ENCODE data around the gene TTC39B. TPM values are rescaled to one million over a fixed set of nuclear protein-coding genes. Genes with fewer than 3 reads are reported as not detected.

TTC39B gene
- total and polyA plus RNA-seq, 4 donors = 1.8 to 11.7 (median 2.8) TPM

GRCh38 chr9:15205632-15206420 lies 101.2 kb downstream of the TTC39B start:
- H3K4me3 ChIP-seq (ENCODE audit: low read depth in 1 of 3, low read length in 3 of 3) = no peak overlapping the region
- no peaks in the 10 kb centered on the region for H3K4me1 ChIP-seq (ENCODE audit: control insufficient read depth in 4 of 4, insufficient read depth in 4 of 4, low read length in 3 of 4)
- H3K9ac ChIP-seq (ENCODE audit: low read depth in 1 of 2, low read length in 2 of 2) = no peak overlapping the region
- H3K36me3 ChIP-seq (ENCODE audit: control insufficient read depth in 4 of 4, insufficient read depth in 3 of 4, low read depth in 1 of 4, low read length in 3 of 4) = peaks cover 0 to 15% (median 4%) of the 10 kb centered on the region in 4 donors
- H3K9me3 ChIP-seq (ENCODE audit: control insufficient read depth in 4 of 4, low read length in 3 of 4) = no peaks in the 10 kb centered on the region
- no peak for TF ChIP-seq JUND (IDR thresholded peaks at IDR 0.05)
- no peak for TF ChIP-seq ATF3 (IDR thresholded peaks at IDR 0.05)
- DNase-seq (ENCODE audit: low spot score) = no peak
- H3K27me3 ChIP-seq (ENCODE audit: control insufficient read depth in 4 of 4, insufficient read depth in 4 of 4, low read length in 3 of 4) = no peaks in the 10 kb centered on the region
- H3K27ac ChIP-seq (ENCODE audit: low read depth in 1 of 2, low read length in 2 of 2) = no peak overlapping the region
- WGBS = 95% methylated on average over 7 of the region's 7 CpGs

GRCh38 chr9:15203581-15203980 lies 103.4 kb downstream of the TTC39B start:
- H3K4me3 ChIP-seq (ENCODE audit: low read depth in 1 of 3, low read length in 3 of 3) = no peak overlapping the region

GRCh38 chr9:15200111-15200510 lies 106.9 kb downstream of the TTC39B start:
- H3K36me3 ChIP-seq (ENCODE audit: control insufficient read depth in 4 of 4, insufficient read depth in 3 of 4, low read depth in 1 of 4, low read length in 3 of 4) = peaks cover 0 to 20% (median 11%) of the 10 kb centered on the region in 4 donors
- TF ChIP-seq REST (IDR thresholded peaks at IDR 0.05) = no peak
- TF ChIP-seq FOXA1 (IDR thresholded peaks at IDR 0.05) = no peak
- no peak for TF ChIP-seq SP1 (IDR thresholded peaks at IDR 0.05)
- no peak for TF ChIP-seq EGR1 (IDR thresholded peaks at IDR 0.05; ENCODE audit: low read depth in 2 of 2)
- no peak for TF ChIP-seq HNF4A (conservative IDR thresholded peaks at IDR 0.05)
- TF ChIP-seq NR2F2 (IDR thresholded peaks at IDR 0.05) = no peak
- TF ChIP-seq MAX (IDR thresholded peaks at IDR 0.05) = no peak
- no peak for TF ChIP-seq TAF1 (conservative IDR thresholded peaks at IDR 0.05)
- TF ChIP-seq ATF3 (IDR thresholded peaks at IDR 0.05) = no peak
- TF ChIP-seq RAD21 (IDR thresholded peaks at IDR 0.05) = no peak
- no peak for TF ChIP-seq HNF4G (IDR thresholded peaks at IDR 0.05)
- no peak for TF ChIP-seq RXRA (IDR thresholded peaks at IDR 0.05)
- TF ChIP-seq YY1 (IDR thresholded peaks at IDR 0.05) = no peak

More at GRCh38 chr9:15203581-15203980, 103.4 kb downstream of the TTC39B start:
- 80% methylated on average over 3 of the region's 3 CpGs for WGBS
- H3K36me3 ChIP-seq (ENCODE audit: control insufficient read depth in 4 of 4, insufficient read depth in 3 of 4, low read depth in 1 of 4, low read length in 3 of 4) = peaks cover 0 to 10% (median 4%) of the 10 kb centered on the region in 4 donors
- no peak overlapping the region for H3K27ac ChIP-seq (ENCODE audit: low read depth in 1 of 2, low read length in 2 of 2)
- H3K4me1 ChIP-seq (ENCODE audit: control insufficient read depth in 4 of 4, insufficient read depth in 4 of 4, low read length in 3 of 4) = no peaks in the 10 kb centered on the region
- DNase-seq (ENCODE audit: low spot score) = no peak
- H3K9me3 ChIP-seq (ENCODE audit: control insufficient read depth in 4 of 4, low read length in 3 of 4) = no peaks in the 10 kb centered on the region
- TF ChIP-seq CTCF (IDR thresholded peaks at IDR 0.05; ENCODE audit: low read depth, low read length, missing input control) (no peak), TAF1 (conservative IDR thresholded peaks at IDR 0.05) (no peak), ATF3 (IDR thresholded peaks at IDR 0.05) (no peak), FOXA2 (IDR thresholded peaks at IDR 0.05) (no peak)
- no peak overlapping the region for H3K9ac ChIP-seq (ENCODE audit: low read depth in 1 of 2, low read length in 2 of 2)
- H3K27me3 ChIP-seq (ENCODE audit: control insufficient read depth in 4 of 4, insufficient read depth in 4 of 4, low read length in 3 of 4) = no peaks in the 10 kb centered on the region

More at GRCh38 chr9:15200111-15200510, 106.9 kb downstream of the TTC39B start:
- 97% methylated on average over 3 of the region's 3 CpGs for WGBS
- Histone ChIP-seq H3K4me3 (ENCODE audit: low read depth in 1 of 3, low read length in 3 of 3) (no peak overlapping the region), H3K9me3 (ENCODE audit: control insufficient read depth in 4 of 4, low read length in 3 of 4) (no peaks in the 10 kb centered on the region), H3K27ac (ENCODE audit: low read depth in 1 of 2, low read length in 2 of 2) (no peak overlapping the region), H3K4me1 (ENCODE audit: control insufficient read depth in 4 of 4, insufficient read depth in 4 of 4, low read length in 3 of 4) (no peaks in the 10 kb centered on the region), H3K27me3 (ENCODE audit: control insufficient read depth in 4 of 4, insufficient read depth in 4 of 4, low read length in 3 of 4) (no peaks in the 10 kb centered on the region), H3K9ac (ENCODE audit: low read depth in 1 of 2, low read length in 2 of 2) (no peak overlapping the region)
- no peak for DNase-seq (ENCODE audit: low spot score)
